GM21390 (cell line): ENCODE measurements around the gene TRIM47.
A peak's percentile ranks its signal among the peaks of the same experiment; 100 is the strongest.

Experiments
- ATAC-seq: cut with Tn5 transposase; IDR thresholded peaks from one replicate; pipeline ENCODE4 v1.9.1; 2021; ENCODE audit not compliant: unreplicated experiment

TRIM47 gene

GRCh38 chr17:75909051-75909811, 30.9 kb upstream of the TRIM47 start:
- ATAC-seq: no peak

DNA sequence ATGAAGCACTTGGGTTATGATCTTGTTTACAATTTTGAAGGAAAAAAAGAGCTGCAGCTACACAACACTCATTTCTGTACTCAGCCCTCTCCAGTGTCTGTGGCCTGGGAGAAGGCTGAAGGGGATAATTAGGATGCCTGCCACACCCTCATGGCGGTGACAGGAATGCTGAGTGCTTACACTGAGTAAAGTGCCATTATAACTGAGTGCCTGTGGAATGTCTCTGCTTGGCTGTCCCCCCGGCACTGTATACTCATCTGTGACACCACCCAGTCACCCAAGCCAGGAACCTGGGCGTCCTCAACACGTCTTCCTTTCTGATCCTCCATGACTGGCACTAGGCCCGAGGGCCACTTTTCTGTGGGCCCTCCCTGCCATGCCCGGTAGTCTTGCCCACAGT, 29.8 kb upstream of the TRIM47 start:
- no peak for ATAC-seq

DNA sequence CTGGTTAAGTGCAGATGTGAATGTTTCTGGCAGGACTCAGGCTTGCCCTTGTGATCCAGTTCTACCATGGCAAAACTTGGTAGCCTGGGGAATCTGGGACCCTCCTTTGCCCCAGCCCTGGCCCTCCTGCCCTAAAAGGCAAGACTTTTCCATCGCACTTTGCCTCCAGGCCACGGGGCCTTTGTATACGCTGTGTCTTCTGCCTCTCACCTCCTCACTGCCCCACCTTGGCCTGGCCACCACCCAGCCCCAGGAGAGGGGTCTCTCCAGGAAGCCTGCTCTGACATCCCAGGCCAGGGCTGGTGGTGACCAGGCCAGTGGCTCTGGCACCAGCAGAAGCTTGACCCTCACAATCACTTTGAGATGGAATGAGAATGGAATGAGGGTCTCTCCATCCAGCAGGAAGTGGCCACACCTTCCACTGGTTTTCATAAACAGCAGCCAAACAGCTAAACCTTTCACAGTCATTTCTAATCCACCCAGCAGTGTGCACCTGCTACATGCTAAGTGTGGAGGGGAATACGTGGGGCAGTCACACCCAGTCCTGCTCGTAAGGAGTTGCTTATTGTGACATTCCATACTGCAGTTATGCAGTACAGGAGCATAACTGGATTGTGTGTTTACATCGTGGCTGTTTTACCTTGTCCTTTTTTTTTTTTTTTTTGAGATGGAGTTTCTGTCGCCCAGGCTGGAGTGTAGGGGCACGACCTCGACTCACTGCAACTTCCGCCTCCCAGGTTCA, 27.9 kb upstream of the TRIM47 start:
- no peak for ATAC-seq

GRCh38 chr17:75904749-75905521, 26.6 kb upstream of the TRIM47 start, which contains the start of gene MRPL38:
TSS of gene MRPL38 (minus strand) at chr17:75904884. CDS start at chr17:75904875, 9 bp downstream.
- ATAC-seq: peak; percentile 96

GRCh38 chr17:75902406-75902805, 24.0 kb upstream of the TRIM47 start:
- ATAC-seq: no peak

DNA sequence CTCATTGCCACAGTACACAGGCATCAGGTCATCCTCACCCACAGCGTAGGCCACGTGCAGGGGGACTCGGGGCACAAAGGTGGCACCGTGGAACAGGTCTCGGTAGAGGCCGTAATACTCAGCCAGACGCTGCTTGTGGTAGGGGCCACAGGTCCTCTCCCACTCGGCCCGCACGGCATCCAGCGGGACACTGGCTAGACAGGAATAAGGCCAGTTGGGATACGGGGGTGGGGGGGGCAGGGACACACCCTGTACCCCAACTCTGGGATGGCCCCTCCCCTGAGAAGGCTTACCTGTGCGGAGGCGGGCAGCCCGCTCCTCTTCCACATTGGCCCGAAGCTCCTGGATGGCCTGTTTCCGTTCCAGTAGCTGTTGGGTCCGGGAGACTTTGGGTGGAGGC, 23.3 kb upstream of the TRIM47 start:
- ATAC-seq: no peak

DNA sequence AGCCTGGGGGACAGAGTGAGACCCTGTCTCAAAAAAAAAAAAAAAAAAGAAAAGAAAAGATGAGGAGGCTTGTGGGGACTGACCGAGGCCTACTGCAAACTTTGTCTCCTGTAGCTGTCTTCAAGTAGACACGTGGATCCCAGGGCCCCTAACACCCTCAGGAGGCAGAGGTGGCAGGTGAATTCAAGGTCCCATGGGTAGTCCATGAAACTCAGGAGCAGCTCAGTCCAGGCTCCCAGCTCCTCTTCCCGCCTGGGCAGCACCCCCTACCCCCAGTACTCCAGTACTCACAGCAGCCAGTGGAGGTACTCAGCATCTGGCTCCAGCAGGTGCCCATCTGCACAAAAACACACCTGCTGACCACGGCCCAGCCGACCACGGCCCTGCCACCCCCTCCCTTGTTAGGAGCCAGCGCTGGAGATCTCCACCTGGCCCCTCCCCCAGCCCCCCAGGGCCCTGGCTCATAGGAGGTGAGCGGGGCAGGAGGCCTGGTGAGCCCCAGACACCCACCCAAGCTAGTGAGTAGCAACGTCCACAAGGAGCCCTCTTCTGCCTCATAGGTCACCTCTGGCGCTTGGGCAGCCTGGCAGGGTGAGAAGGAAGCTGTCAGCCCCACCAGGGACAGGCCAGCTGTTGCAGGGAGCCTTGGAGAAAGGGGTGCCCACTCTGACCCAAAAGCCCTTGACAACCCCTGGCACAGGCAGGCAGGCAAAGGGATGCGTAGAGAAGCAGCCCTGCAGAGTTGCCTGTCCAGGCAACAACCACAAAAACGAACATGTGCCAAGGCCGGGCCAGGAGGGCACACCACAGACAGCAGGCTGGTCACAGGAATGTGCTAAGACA, 22.5 kb upstream of the TRIM47 start:
- no peak for ATAC-seq

GRCh38 chr17:75899767-75900468, 21.5 kb upstream of the TRIM47 start:
- ATAC-seq: no peak

DNA sequence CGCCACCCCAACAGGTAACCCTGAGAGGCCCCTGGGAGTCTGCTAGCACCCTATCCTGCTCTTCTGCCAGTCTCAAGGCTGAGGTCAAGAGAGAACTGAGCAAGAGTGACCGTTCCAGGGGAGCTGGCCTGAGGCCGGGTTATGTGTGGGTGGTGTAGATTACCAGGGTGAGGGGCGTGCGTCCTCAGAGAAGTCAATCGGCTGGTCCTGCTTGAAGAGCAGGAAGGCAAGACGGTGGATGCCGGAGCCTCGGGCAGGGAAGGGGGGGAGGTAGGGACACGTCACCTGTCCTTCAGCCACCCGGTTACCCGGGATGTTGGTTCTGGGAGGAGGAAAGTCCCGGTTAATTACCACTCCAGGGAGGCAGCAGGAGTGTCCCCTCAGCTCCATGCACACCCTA, 21.0 kb upstream of the TRIM47 start:
- no peak for ATAC-seq

GRCh38 chr17:75898791-75899190, 20.4 kb upstream of the TRIM47 start:
- no peak for ATAC-seq

DNA sequence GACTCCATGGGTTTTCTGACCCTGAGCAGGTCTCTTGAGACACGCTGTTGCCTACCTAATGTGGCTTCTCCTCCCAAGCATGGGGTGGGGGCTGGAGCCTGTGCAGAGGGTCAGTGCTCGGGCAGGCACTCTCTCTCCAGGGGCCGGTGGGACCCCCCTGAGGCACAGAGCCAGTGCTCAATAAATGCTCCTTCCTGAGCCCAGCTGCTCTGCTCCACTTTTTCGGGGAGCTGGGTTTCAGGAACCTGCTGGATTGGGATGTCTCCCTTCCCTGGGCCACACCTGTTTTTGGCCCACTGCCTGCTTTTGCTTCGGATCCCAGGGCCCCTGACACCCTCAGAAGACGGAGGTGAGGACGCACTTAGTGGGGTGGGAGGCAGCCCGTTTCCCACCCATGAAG, 19.7 kb upstream of the TRIM47 start:
- no peak for ATAC-seq

- no peak for ATAC-seq
Observed at GRCh38 chr17:75897160-75898019, 19.0 kb upstream of the TRIM47 start.

DNA sequence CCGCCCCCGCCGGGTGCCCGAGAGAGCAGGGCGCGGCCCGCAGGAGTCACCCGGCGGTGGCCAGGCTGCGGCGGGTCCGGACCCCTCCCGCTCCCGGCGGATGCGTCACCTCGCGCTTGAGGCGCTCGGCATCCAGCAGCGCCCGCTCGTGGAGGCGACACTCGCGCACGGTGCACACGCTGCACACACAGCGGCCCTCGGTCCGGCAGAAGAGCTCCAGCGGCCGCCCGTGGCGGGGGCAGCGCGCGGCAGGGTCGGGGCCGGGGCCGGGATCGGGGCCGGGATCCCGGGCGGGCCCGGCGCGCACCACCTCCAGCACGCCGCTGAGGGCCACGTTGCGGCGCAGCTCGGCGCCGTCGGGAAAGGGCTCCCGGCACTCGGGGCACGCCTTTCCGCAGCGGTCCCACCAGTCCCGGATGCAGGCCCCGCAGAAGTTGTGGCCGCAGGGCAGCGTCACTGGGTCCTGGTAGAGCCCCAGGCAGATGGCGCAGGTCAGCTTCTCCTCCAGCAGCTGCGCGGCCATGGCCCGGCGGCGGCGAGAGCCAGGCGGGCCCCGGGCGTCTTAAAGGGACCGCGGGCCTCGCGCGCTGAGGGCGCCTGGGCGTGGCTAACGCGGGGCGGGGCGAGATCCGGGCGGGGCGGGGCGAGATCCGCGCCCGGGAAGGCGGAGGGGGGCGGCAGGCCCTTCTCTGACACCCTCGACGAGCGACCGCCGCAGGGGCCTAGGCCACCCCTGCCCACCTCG, 18.2 kb upstream of the TRIM47 start, which contains the start of gene TRIM65:
Gene TRIM65, minus strand, starts transcription at position 537 of the 745 bp plus-strand sequence. Its CDS starts 14 bp downstream, at position 523.
- peak; percentile 68 for ATAC-seq

DNA sequence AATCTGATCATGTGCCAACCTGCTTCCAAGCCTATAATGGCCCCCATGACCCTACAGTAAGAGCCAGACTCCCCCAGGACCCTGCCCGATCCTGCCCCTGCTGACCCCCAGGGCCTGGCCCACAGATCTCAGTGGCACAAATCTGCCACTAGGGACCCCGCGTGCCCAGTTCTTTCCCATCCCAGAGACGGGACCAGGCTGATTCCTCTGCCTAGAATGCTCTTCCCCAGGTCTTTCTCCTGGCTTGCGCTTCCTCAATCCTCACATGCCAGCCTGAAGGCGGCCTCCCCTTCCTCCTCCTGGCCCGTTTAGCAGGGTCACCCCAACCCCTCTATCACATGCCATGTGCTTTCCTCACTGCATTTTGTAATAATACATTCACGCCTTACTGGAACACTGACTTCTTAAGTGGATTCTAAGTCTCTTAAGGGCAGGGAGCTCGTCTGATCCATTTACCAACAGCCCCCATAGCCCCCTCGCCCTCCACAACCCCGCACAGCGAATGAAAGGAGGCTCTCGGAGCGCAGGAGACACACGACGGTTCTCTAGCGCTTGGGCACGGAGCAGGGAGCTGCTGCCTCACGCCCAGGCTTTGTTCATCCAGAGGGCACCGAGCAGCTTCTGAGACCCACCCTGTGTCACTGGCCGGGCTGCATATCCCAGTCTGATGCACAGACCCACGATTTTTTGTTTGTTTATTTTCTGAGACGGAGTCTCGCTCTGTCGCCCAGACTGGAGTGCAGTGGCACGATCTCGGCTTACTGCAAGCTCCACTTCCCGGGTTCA, 17.2 kb upstream of the TRIM47 start:
- ATAC-seq: no peak

- no peak for ATAC-seq
Observed at GRCh38 chr17:75894049-75894733, 15.8 kb upstream of the TRIM47 start.

DNA sequence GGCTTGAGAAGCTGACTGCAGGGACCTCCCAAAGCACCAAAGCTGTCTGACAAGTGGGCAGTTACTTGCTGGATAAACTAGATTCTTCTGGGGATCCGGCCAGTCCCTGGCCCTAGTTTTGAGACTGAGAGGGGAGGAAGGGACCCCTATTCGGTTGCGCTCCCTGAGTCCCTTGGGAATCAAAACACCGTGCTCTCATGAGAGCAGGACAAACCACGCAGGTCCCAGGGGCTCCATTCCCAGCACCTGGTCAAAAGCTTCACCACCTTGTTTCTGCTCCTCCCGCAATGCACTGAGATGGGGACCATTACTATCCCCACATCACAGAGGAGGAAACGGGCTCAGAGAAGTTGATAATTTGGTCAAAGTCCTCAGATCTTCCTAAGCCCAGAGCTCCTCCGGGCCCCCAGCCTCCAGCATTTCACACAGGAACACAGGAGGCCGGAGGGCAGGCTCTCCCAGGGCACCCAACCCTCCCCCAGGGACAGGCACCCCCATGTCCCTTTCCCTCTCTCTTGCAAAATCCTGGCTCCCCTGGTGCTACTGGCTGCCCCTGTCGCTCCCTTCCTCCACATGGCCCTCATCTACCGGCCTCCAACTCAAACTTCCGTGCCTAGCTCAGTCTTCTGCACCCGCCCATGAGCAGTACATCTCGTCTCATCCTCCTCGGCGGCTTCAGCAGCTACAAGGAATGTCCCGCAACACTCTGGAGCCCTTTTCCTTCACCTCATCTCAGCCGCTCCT, 15.1 kb upstream of the TRIM47 start:
- no peak for ATAC-seq
